H1 (cell line): ENCODE data around the gene MYO1D.

ENCODE experiments used
- ATF3 ChIP-seq: IDR thresholded peaks from 2 replicates; pipeline ENCODE4 v1.6.1; 2011; ENCODE audit warnings: low read depth, mild to moderate bottlenecking, low read length; ENCODE audit not compliant: insufficient read depth
- CHD1 ChIP-seq: IDR thresholded peaks from 2 replicates; pipeline ENCODE4 v1.6.1; 2012; ENCODE audit warnings: low read depth, low read length, improper control_type of control experiment
- CTCF ChIP-seq, 3 experiments: IDR thresholded peaks; 1 replicate in 2 of 3; 2 replicates in 1 of 3; pipeline versions ENCODE4 v1.5.1 to v1.6.1; 2011; ENCODE audit warnings: low read length in 3 of 3, mild to moderate bottlenecking in 3 of 3, inconsistent platforms in 2 of 3, low read depth in 1 of 3, moderate library complexity in 1 of 3; ENCODE audit not compliant: insufficient read depth in 1 of 3; ENCODE audit errors: control extremely low read depth in 1 of 3
- EGR1 ChIP-seq: IDR thresholded peaks from 2 replicates; pipeline ENCODE4 v1.6.1; 2011; ENCODE audit warnings: low read depth, low read length, borderline replicate concordance
- FOSL1 ChIP-seq: IDR thresholded peaks from 2 replicates; pipeline ENCODE4 v1.6.1; 2011; ENCODE audit warnings: mild to moderate bottlenecking, low read depth, low read length, moderate library complexity; ENCODE audit not compliant: insufficient read depth
- HDAC6 ChIP-seq: IDR thresholded peaks from one replicate; pipeline ENCODE4 v1.7.1; 2012; ENCODE audit warnings: low read depth, mild to moderate bottlenecking, inconsistent platforms, low read length, moderate library complexity
- POLR2A ChIP-seq, 2 experiments: IDR thresholded peaks; 1 replicate in 1 of 2; 2 replicates in 1 of 2; pipeline ENCODE4 v1.6.1; 2011; ENCODE audit warnings: low read depth in 2 of 2, low read length in 2 of 2, mild to moderate bottlenecking in 2 of 2; ENCODE audit errors: control extremely low read depth in 1 of 2
- RAD21 ChIP-seq, 2 experiments: IDR thresholded peaks in 1 of 2; conservative IDR thresholded peaks in 1 of 2; 2 replicates each; pipeline ENCODE4 v1.6.1; 2011; ENCODE audit warnings: low read depth in 2 of 2, low read length in 2 of 2, improper control_type of control experiment in 1 of 2, inconsistent platforms in 1 of 2, mild to moderate bottlenecking in 1 of 2, moderate library complexity in 1 of 2
- RNF2 ChIP-seq: fragments of 200-900, 300-1000 bp; sonication (generic); IDR thresholded peaks from 2 replicates; pipeline ENCODE4 v1.7.1; 2016; ENCODE audit warnings: borderline replicate concordance, low read depth, mild to moderate bottlenecking, antibody characterized with exemption, low read length; ENCODE audit not compliant: poor library complexity, severe bottlenecking; ENCODE audit errors: missing control alignments
- SIX5 ChIP-seq: IDR thresholded peaks from 2 replicates; pipeline ENCODE4 v1.6.1; 2011; ENCODE audit warnings: mild to moderate bottlenecking, low read depth, low read length
- SP1 ChIP-seq: IDR thresholded peaks from 2 replicates; pipeline ENCODE4 v1.6.1; 2011; ENCODE audit warnings: low read depth, low read length
- TCF12 ChIP-seq: IDR thresholded peaks from 2 replicates; pipeline ENCODE4 v1.6.1; 2011; ENCODE audit warnings: low read depth, mild to moderate bottlenecking, low read length

GRCh38 chr17:32836527-32836926 lies 40.4 kb downstream of the MYO1D start:
- TF ChIP-seq CHD1: no peak
- TF ChIP-seq CTCF (IDR thresholded peaks at IDR 0.05; ENCODE audit: control extremely low read depth in 1 of 3, insufficient read depth in 1 of 3, low read depth in 1 of 3, low read length in 3 of 3): no peak
- TF ChIP-seq TCF12: no peak
- TF ChIP-seq HDAC6: no peak
- no peak for TF ChIP-seq SIX5
- TF ChIP-seq RAD21 (IDR thresholded peaks at IDR 0.05 in 1 of 2, conservative IDR thresholded peaks at IDR 0.05 in 1 of 2; ENCODE audit: low read depth in 2 of 2, low read length in 2 of 2): no peak
- TF ChIP-seq ATF3: no peak
- TF ChIP-seq EGR1: no peak
- no peak for TF ChIP-seq FOSL1
- no peak for TF ChIP-seq POLR2A (IDR thresholded peaks at IDR 0.05; ENCODE audit: control extremely low read depth in 1 of 2, low read depth in 2 of 2, low read length in 2 of 2)
- no peak for TF ChIP-seq RNF2
- no peak for TF ChIP-seq SP1
